SK-N-SH treated with all-trans-retinoic acid at 6 μM for 48 hours (cell line): ENCODE results near the gene DCAF7.

Experiments used
- ATAC-seq: fragments of 200-7000 bp; cut with Tn5 transposase; 3 replicates; pipeline ENCODE4 v1.9.1; 2020; ENCODE audit warnings: mild to moderate bottlenecking, moderate library complexity
- ARNTL ChIP-seq: fragments of 450-650 bp; formaldehyde crosslinking; IDR thresholded peaks from 2 replicates; pipeline ENCODE4 v1.5.0; 2020; ENCODE audit warnings: low read depth, mild to moderate bottlenecking, moderate library complexity, borderline replicate concordance
- BACH2 ChIP-seq: fragments of 250-450 bp; sonication (Bioruptor Pico); IDR thresholded peaks from 2 replicates; pipeline ENCODE4 v1.9.0; 2021; ENCODE audit warnings: mild to moderate bottlenecking, borderline replicate concordance
- CREB5 ChIP-seq: fragments of 250-450 bp; sonication (Bioruptor Pico); IDR thresholded peaks from 2 replicates; pipeline ENCODE4 v1.5.1; 2020; ENCODE audit warnings: low read depth, mild to moderate bottlenecking, moderate library complexity
- CSDC2 ChIP-seq: fragments of 250-450 bp; sonication (Bioruptor Pico); IDR thresholded peaks from 2 replicates; pipeline ENCODE4 v1.5.0; 2020; ENCODE audit warnings: mild to moderate bottlenecking, moderate library complexity
- CSRNP3 ChIP-seq: fragments of 250-450 bp; sonication (Bioruptor Pico); IDR thresholded peaks from 2 replicates; pipeline ENCODE4 v1.5.1; 2021; ENCODE audit warnings: mild to moderate bottlenecking, moderate library complexity
- ESRRG ChIP-seq: fragments of 250-450 bp; sonication (Bioruptor Pico); IDR thresholded peaks from 2 replicates; pipeline ENCODE4 v1.6.1; 2021; ENCODE audit warnings: mild to moderate bottlenecking
- GLIS3 ChIP-seq: fragments of 250-450 bp; sonication (Bioruptor Pico); IDR thresholded peaks from 2 replicates; pipeline ENCODE4 v1.5.0; 2020; ENCODE audit warnings: mild to moderate bottlenecking, moderate library complexity
- ISL1 ChIP-seq: fragments of 250-450 bp; sonication (Bioruptor Pico); IDR thresholded peaks from 2 replicates; pipeline ENCODE4 v2.1.2; 2022; ENCODE audit warnings: mild to moderate bottlenecking, moderate library complexity
- OSR1 ChIP-seq: fragments of 250-450 bp; sonication (Bioruptor Pico); IDR thresholded peaks from 2 replicates; pipeline ENCODE4 v1.8.0; 2022; ENCODE audit warnings: moderate library complexity, mild to moderate bottlenecking, inconsistent platforms
- PATZ1 ChIP-seq: fragments of 250-450 bp; sonication (Bioruptor Pico); IDR thresholded peaks from 2 replicates; pipeline ENCODE4 v1.8.0; 2020; ENCODE audit warnings: mild to moderate bottlenecking, moderate library complexity, borderline replicate concordance
- PPARA ChIP-seq: fragments of 250-450 bp; sonication (Bioruptor Pico); IDR thresholded peaks from 2 replicates; pipeline ENCODE4 v1.5.0; 2020; ENCODE audit warnings: mild to moderate bottlenecking, borderline replicate concordance
- RARB ChIP-seq: fragments of 250-450 bp; sonication (Bioruptor Pico); IDR thresholded peaks from 2 replicates; pipeline ENCODE4 v1.8.0; 2021; ENCODE audit warnings: mild to moderate bottlenecking, moderate library complexity
- TCF4 ChIP-seq: fragments of 250-450 bp; sonication (Bioruptor Pico); IDR thresholded peaks from 2 replicates; pipeline ENCODE4 v1.8.0; 2021; ENCODE audit warnings: mild to moderate bottlenecking, moderate library complexity, borderline replicate concordance
- TOX ChIP-seq: fragments of 250-450 bp; sonication (Bioruptor Pico); IDR thresholded peaks from 2 replicates; pipeline ENCODE4 v1.8.0; 2021; ENCODE audit warnings: mild to moderate bottlenecking, moderate library complexity, borderline replicate concordance
- TSHZ2 ChIP-seq: fragments of 250-450 bp; sonication (Bioruptor Pico); IDR thresholded peaks from 2 replicates; pipeline ENCODE4 v1.5.0; 2020; ENCODE audit warnings: mild to moderate bottlenecking, moderate library complexity
- ZC3H10 ChIP-seq: fragments of 250-450 bp; sonication (Bioruptor Pico); IDR thresholded peaks from 2 replicates; pipeline ENCODE4 v1.5.1; 2021; ENCODE audit warnings: mild to moderate bottlenecking, moderate library complexity
- ZFP3 ChIP-seq: fragments of 250-450 bp; sonication (Bioruptor Pico); IDR thresholded peaks from 2 replicates; pipeline ENCODE4 v1.5.0; 2020; ENCODE audit warnings: mild to moderate bottlenecking, moderate library complexity
- ZFP30 ChIP-seq: fragments of 450-650 bp; formaldehyde crosslinking; IDR thresholded peaks from 2 replicates; pipeline ENCODE4 v1.5.0; 2022; ENCODE audit warnings: mild to moderate bottlenecking, moderate library complexity
- ZNF565 ChIP-seq: fragments of 450-650 bp; formaldehyde crosslinking; conservative IDR thresholded peaks from 2 replicates; pipeline ENCODE4 v1.5.0; 2020; ENCODE audit warnings: low read depth, mild to moderate bottlenecking, moderate library complexity
- ZNF70 ChIP-seq: fragments of 450-650 bp; formaldehyde crosslinking; IDR thresholded peaks from 2 replicates; pipeline ENCODE4 v1.5.0; 2020; ENCODE audit warnings: mild to moderate bottlenecking, moderate library complexity
- ZNF8 ChIP-seq: fragments of 450-650 bp; formaldehyde crosslinking; IDR thresholded peaks from 2 replicates; pipeline ENCODE4 v1.5.0; 2020; ENCODE audit warnings: mild to moderate bottlenecking, moderate library complexity

Gene DCAF7

GRCh38 chr17:63525190-63525946 is 24.9 kb upstream of the DCAF7 start:
- TF ChIP-seq ESRRG (no peak), RARB (CRISPR knock-in tag) (no peak), GLIS3 (CRISPR knock-in tag) (no peak), CSDC2 (CRISPR knock-in tag) (no peak), ZNF8 (no peak), ZNF565 (no peak), CSRNP3 (no peak), TCF4 (CRISPR knock-in tag) (no peak), TOX (CRISPR knock-in tag) (no peak), ZNF70 (CRISPR knock-in tag) (no peak), ZFP3 (CRISPR knock-in tag) (no peak), TSHZ2 (no peak), ARNTL (CRISPR knock-in tag) (no peak), ISL1 (CRISPR knock-in tag) (no peak), PPARA (CRISPR knock-in tag) (no peak), CREB5 (CRISPR knock-in tag) (no peak), ZFP30 (CRISPR knock-in tag) (no peak), BACH2 (CRISPR knock-in tag) (no peak), PATZ1 (CRISPR knock-in tag) (no peak), ZC3H10 (CRISPR knock-in tag) (no peak)
- no peak for ATAC-seq

- TF ChIP-seq ISL1 (CRISPR knock-in tag) (no peak), TCF4 (CRISPR knock-in tag) (no peak)
- no peak for ATAC-seq
These were observed 23.4 kb upstream of the DCAF7 start for GRCh38 chr17:63526861-63527260.

- no peak for ATAC-seq
- TF ChIP-seq TSHZ2, result no peak
- no peak for TF ChIP-seq PATZ1 (CRISPR knock-in tag)
- no peak for TF ChIP-seq ZFP30 (CRISPR knock-in tag)
- no peak for TF ChIP-seq OSR1
- TF ChIP-seq CSRNP3, result no peak
- no peak for TF ChIP-seq CREB5 (CRISPR knock-in tag)
- TF ChIP-seq GLIS3 (CRISPR knock-in tag), result no peak
- TF ChIP-seq ESRRG, result no peak
These were observed 22.1 kb upstream of the DCAF7 start for GRCh38 chr17:63528183-63528582.
